K562 (cell line): ENCODE measurements around the gene CFAP70. TPM values are rescaled to one million over a fixed set of nuclear protein-coding genes. Genes with fewer than 3 reads are reported as not detected.

Source experiments
- ARHGAP35 ChIP-seq: fragments of 450-650 bp; IDR thresholded peaks from 2 replicates; pipeline ENCODE4 v1.6.1; 2018; ENCODE audit not compliant: partially characterized antibody
- ARNT ChIP-seq, 2 experiments: fragments of 450-650 bp; IDR thresholded peaks; 2 replicates each; pipeline ENCODE4 v1.6.1; 2016; ENCODE audit warnings: mild to moderate bottlenecking in 1 of 2
- ATF4 ChIP-seq: fragments of 450-650 bp; formaldehyde crosslinking; IDR thresholded peaks from 2 replicates; pipeline ENCODE4 v1.4.0; 2022; ENCODE audit warnings: mild to moderate bottlenecking, moderate library complexity
- CEBPB ChIP-seq: fragments of 450-650 bp; IDR thresholded peaks from 2 replicates; pipeline ENCODE4 v1.6.1; 2016; ENCODE audit warnings: missing genetic modification characterization, missing compliant biosample characterization
- CTBP1 ChIP-seq: fragments of 450-650 bp; IDR thresholded peaks from 2 replicates; pipeline ENCODE4 v1.6.1; 2016; ENCODE audit warnings: borderline replicate concordance
- DACH1 ChIP-seq: fragments of 450-650 bp; IDR thresholded peaks from 2 replicates; pipeline ENCODE4 v1.6.1; 2018; ENCODE audit not compliant: partially characterized antibody
- ETV1 ChIP-seq: fragments of 450-650 bp; conservative IDR thresholded peaks from 2 replicates; pipeline ENCODE4 v1.6.1; 2016; ENCODE audit warnings: missing genetic modification characterization, control low read depth, low read depth, missing compliant biosample characterization
- FOSL1 ChIP-seq: fragments of 200-800 bp; sonication (Bioruptor generic); conservative IDR thresholded peaks from 2 replicates; pipeline ENCODE4 v1.6.1; 2016; ENCODE audit warnings: missing genetic modification characterization, missing compliant biosample characterization
- HDAC3 ChIP-seq: fragments of 450-650 bp; IDR thresholded peaks from 2 replicates; pipeline ENCODE4 v1.6.1; 2018; ENCODE audit warnings: borderline replicate concordance, mild to moderate bottlenecking, moderate library complexity; ENCODE audit not compliant: partially characterized antibody
- JUNB ChIP-seq: fragments of 450-650 bp; formaldehyde crosslinking; conservative IDR thresholded peaks from 2 replicates; pipeline ENCODE4 v1.4.0; 2020; ENCODE audit warnings: mild to moderate bottlenecking
- LEF1 ChIP-seq: fragments of 450-650 bp; IDR thresholded peaks from 2 replicates; pipeline ENCODE4 v1.6.1; 2016; ENCODE audit warnings: mild to moderate bottlenecking
- MEIS2 ChIP-seq: fragments of 450-650 bp; IDR thresholded peaks from 2 replicates; pipeline ENCODE4 v1.6.1; 2014; ENCODE audit warnings: mild to moderate bottlenecking; ENCODE audit not compliant: partially characterized antibody
- MTA1 ChIP-seq: fragments of 450-650 bp; IDR thresholded peaks from 2 replicates; pipeline ENCODE4 v1.6.1; 2017; ENCODE audit warnings: borderline replicate concordance
- NR2C2 ChIP-seq, 2 experiments: fragments of 200-800 bp in 1 of 2; sonication (Bioruptor generic) in 1 of 2; sonication (generic) in 1 of 2; formaldehyde crosslinking in 1 of 2; IDR thresholded peaks; 2 replicates each; pipeline versions ENCODE4 v1.6.1 to v1.8.0; 2016 to 2022; ENCODE audit warnings: mild to moderate bottlenecking in 1 of 2, missing compliant biosample characterization in 1 of 2, missing genetic modification characterization in 1 of 2, missing genetic modification reagents in 1 of 2
- NR2F6 ChIP-seq: fragments of 450-650 bp; formaldehyde crosslinking; IDR thresholded peaks from 2 replicates; pipeline ENCODE4 v1.4.0; 2020; ENCODE audit warnings: mild to moderate bottlenecking
- PKNOX1 ChIP-seq: fragments of 450-650 bp; IDR thresholded peaks from 2 replicates; pipeline ENCODE4 v1.6.1; 2016
- RCOR1 ChIP-seq, 2 experiments: IDR thresholded peaks; 2 replicates each; pipeline ENCODE4 v1.6.1; 2012; ENCODE audit warnings: low read depth in 2 of 2, low read length in 2 of 2, borderline replicate concordance in 1 of 2, improper control_type of control experiment in 1 of 2
- SMARCA4 ChIP-seq: fragments of 450-650 bp; IDR thresholded peaks from 2 replicates; pipeline ENCODE4 v1.6.1; 2016
- ZBTB5 ChIP-seq: fragments of 450-650 bp; IDR thresholded peaks from 2 replicates; pipeline ENCODE4 v1.6.1; 2017; ENCODE audit warnings: antibody characterized with exemption
- ZNF436 ChIP-seq: fragments of 250-450, 450-650 bp; sonication (Bioruptor Pico); formaldehyde crosslinking; IDR thresholded peaks from 2 replicates; pipeline ENCODE4 v1.7.0; 2020; ENCODE audit warnings: mild to moderate bottlenecking
- ZSCAN29 ChIP-seq: fragments of 450-650 bp; IDR thresholded peaks from 2 replicates; pipeline ENCODE4 v1.6.1; 2017
- ZSCAN32 ChIP-seq: fragments of 450-650 bp; formaldehyde crosslinking; IDR thresholded peaks from 2 replicates; pipeline ENCODE4 v1.4.0; 2020; ENCODE audit warnings: mild to moderate bottlenecking, moderate library complexity
- polyA plus RNA-seq, 8 experiments: library from polyadenylated mRNA; depleted of rRNA in 4 of 8; stranded (reverse) in 5 of 8; unstranded in 3 of 8; fragments of >200 nt; fragmentation: Nextera tagmentation in 2 of 8; fragmentation: Illumina TruSeq in 1 of 8; extraction: Ambion mirVana in 2 of 8; extraction: Trizol in 1 of 8; gene quantifications; 2 replicates each; pipeline versions ENCODE4 v1.2.1 to v1.2.3, GENCODE V29; 2011 to 2014; ENCODE audit warnings: inconsistent platforms in 1 of 8, missing spikeins in 1 of 8
- total RNA-seq, 7 experiments: library from RNA; depleted of rRNA in 6 of 7; stranded (reverse); fragments of >200 nt in 6 of 7; fragmentation: Illumina TruSeq in 2 of 7; extraction: Trizol in 2 of 7; gene quantifications; 2 replicates each; pipeline versions ENCODE4 v1.2.1 to v1.2.3, GENCODE V29; 2011 to 2021; ENCODE audit warnings: low replicate concordance in 1 of 7

The CFAP70 gene
- total and polyA plus RNA-seq, 9 of the 15 experiments (the other 6 are each of a cell fraction or from before 2014, with no cell fraction given) = 0.27 to 1.6 (median 0.86) TPM

GRCh38 chr10:73262105-73262730 lies 96.4 kb downstream of the CFAP70 start (continued):
- TF ChIP-seq RCOR1 (IDR thresholded peaks at IDR 0.05; ENCODE audit: borderline replicate concordance in 1 of 2, low read depth in 2 of 2, low read length in 2 of 2) (peak in 1 of 2 experiments; percentile 21; a peak in 1 of 4 replicates), CEBPB (tag) (peak; percentile 12; the same call in 1 of the 2 replicates), CTBP1 (peak; percentile 66), DACH1 (peak; percentile 73), ARHGAP35 (no peak), ETV1 (peak; percentile 91), NR2F6 (CRISPR knock-in tag) (no peak), PKNOX1 (peak; percentile 84), ZSCAN32 (CRISPR knock-in tag) (peak; percentile 96), HDAC3 (peak; percentile 29), JUNB (CRISPR knock-in tag) (0 out of 2 replicates have a peak, but pooled peaks have one; percentile 46), ZNF436 (CRISPR knock-in tag) (no peak), ZBTB5 (no peak), FOSL1 (tag) (peak; percentile 99), ZSCAN29 (no peak), ARNT (IDR thresholded peaks at IDR 0.05) (peak in 1 of 2 experiments; percentile 33; a peak in 1 of 4 replicates), SMARCA4 (peak; percentile 95), LEF1 (peak; percentile 75; the same call in 1 of the 2 replicates), MEIS2 (peak; percentile 90), MTA1 (peak; percentile 71; the same call in 1 of the 2 replicates), NR2C2 (CRISPR knock-in tag; IDR thresholded peaks at IDR 0.05) (no peak), NR2C2 (tag; IDR thresholded peaks at IDR 0.05) (peak; percentile 35; the same call in 1 of the 2 replicates), ATF4 (peak; percentile 92)
